NCI-H1417 treated with DMSO at 0.1 percent for 48 hours (cell line): ENCODE data around the gene PSME3IP1.
"Not testable (repeated sequence)": the region's sequence is repeated elsewhere in the genome, so short reads cannot be mapped to it uniquely, and the experiment has no call there.

Source experiments
- DNase-seq: peaks from one replicate; lab custom pipeline; 2025; lab: John Stamatoyannopoulos, UW

PSME3IP1 gene, protein sequence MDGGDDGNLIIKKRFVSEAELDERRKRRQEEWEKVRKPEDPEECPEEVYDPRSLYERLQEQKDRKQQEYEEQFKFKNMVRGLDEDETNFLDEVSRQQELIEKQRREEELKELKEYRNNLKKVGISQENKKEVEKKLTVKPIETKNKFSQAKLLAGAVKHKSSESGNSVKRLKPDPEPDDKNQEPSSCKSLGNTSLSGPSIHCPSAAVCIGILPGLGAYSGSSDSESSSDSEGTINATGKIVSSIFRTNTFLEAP

DNA sequence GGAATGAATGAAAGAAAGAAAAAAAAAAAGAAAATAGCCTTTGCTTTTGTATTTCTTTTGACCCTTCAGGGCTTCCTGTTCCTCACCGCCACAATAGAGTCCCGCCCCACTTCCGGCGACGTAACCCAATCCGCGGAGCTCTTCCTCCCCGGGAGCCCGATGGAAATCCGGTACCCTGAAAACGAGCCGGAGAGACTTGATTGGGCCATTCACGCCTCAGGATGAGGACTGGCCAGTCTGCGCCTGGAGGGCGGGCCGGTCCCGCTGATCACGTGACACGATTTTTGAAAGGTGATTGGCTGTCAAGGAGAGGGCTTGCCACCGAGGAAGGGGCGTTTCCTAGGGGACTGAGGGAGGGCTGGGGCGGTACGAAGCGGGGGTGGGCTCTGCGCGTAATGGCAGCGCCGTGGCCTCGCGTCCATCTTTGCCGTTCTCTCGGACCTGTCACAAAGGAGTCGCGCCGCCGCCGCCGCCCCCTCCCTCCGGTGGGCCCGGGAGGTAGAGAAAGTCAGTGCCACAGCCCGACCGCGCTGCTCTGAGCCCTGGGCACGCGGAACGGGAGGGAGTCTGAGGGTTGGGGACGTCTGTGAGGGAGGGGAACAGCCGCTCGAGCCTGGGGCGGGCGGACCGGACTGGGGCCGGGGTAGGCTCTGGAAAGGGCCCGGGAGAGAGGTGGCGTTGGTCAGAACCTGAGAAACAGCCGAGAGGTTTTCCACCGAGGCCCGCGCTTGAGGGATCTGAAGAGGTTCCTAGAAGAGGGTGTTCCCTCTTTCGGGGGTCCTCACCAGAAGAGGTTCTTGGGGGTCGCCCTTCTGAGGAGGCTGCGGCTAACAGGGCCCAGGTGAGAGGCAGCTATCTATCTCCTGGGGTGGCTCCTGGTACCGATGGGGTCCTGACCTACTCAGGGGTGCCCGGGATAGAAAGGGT lies at the start of gene PSME3IP1, which contains the start of gene RSPRY1:
PSME3IP1 (minus strand) TSS at position 95 of the 927 bp plus-strand sequence. CDS start 12,185 bp downstream, outside the sequence.
RSPRY1 (plus strand) TSS at position 385 of the 927 bp plus-strand sequence. CDS start 18,330 bp downstream, outside the sequence.
- DNase-seq = peak; percentile 93

DNA sequence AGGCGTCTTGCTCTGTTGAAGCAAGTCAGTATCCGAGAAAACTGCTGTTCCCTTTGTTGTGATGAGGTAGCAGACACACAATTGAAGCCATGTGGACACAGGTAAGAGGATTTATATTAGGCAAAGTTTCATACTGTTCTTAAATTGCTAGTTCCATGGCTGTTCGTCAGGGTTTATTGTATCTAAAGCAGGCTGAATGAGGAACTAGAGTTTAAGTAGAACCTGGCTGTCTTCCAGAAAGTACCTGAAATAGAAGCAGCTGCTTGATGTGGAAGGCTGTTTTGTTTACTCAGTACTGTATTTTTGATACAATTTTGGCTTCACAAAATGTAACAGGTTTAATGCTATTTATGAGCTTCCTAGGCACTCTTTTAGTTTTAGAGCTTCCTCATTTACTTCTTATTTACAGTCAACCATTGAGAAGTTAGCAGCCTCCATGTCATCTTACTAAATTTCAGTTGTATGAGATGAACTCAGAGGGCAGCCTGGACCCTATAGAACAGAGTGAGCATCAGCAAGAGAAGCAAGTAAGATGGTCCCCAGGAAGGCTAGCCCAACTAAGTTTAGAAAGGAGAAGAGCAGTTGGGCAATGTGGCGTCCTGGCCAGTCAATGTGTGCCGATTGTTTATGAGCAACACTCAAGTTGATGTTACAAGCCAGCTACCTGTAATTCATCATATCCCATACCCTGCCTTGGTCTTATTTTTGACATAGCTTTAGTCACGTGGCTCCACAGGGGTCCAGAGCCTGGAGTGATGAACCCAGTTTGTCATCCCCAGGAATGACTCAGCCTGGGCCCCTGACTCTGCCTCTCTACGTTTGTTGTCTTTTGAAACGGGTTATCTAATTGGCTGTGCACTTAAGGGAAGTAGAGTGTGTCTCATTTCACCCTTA lies 49.5 kb upstream of the PSME3IP1 start:
- DNase-seq = peak; percentile 20

DNA sequence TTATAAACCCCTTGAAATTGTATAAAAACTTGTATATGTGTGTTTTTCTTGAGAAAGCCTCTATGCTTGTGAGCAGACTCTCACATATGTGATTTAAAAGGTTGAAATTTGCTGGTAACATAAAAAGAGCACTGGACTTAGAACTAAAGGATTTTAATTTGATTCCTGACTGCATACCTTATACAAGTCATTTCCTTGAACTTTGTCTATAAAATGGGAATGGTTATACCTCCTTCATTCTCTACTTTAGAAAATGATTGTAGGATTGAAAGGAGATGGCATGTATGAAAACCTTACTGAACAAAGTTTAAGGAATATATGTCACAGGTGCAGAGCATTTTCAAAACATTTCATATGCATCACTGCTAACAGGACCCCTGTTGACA lies 48.9 kb upstream of the PSME3IP1 start:
- no peak for DNase-seq

DNA sequence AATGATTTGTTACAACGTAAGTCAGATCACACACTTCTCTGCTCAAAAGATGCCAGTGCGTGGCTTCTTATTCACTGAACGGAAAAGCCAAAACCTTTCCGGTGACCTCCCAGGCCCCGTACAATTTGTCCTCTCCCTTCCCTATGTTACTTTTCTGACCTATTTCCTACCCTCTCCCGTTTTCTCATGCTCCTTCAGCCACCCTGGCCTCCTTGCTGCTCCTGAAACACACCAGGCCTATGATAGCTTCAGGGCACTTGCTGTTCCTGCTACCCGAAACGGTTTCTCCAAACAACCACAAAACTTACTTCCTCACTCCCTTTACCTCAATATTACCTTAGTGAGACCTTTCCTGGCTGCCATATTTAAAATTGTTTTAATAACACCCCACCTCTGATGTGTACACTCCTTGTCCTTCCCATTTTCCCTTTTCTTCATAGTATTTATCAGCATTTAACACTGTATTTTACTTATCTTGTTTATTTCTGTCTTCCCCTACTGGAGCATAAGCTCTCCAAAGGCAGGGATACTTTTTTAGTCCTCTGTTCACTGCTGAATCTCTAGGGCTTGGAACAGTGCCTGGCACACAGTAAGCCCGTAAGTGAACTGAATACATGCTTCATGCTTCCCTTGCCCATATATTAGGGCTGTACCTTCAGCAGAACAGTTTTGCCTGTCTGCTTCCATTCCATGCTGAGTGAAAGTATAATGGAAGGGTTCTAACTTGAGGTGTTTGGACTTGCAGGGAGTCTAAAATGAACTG lies 48.3 kb upstream of the PSME3IP1 start:
- no peak for DNase-seq

DNA sequence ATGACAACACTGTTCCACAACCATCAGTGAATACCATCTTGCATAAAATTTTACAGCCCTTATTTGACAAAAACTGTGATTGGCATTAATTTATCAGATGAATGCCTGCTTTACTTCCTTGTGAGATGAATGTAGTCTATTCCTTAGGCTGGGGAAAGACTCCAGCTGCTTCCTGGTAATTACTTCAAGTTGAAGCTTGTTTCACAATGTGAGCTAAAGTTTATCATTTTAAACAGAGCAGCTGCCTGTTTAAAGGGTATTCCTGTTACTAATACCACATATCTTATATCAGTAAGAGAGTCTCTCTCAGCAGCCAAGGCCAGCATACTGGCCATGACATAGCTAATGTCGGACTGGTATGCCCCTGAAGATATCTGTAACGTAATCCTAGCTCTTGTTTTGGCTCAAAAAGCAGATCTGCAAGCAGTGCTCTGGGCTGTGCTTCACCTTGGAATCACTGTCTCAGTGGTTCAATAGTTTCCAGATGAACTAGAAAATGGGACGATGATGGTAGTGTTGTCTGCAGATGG lies 46.0 kb upstream of the PSME3IP1 start:
- no peak for DNase-seq

DNA sequence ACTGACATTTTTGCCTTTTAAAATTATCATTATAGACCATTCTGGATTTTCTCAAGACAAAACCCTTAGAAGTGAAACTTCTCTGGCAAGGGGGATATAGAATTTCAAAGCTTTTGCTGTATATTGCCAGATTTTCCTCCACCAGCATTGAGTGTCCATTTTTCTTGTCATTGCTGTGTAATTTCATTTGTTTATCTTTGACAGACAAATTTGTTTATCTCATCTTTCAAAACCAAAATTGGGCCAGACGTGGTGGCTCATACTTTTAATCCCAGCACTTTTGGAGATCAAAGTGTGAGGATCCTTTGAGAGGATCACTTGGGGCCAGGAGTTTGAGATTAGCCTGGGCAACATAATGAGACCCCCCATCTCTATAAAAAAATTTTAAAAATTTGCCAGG lies 43.2 kb upstream of the PSME3IP1 start:
- DNase-seq = no peak

DNA sequence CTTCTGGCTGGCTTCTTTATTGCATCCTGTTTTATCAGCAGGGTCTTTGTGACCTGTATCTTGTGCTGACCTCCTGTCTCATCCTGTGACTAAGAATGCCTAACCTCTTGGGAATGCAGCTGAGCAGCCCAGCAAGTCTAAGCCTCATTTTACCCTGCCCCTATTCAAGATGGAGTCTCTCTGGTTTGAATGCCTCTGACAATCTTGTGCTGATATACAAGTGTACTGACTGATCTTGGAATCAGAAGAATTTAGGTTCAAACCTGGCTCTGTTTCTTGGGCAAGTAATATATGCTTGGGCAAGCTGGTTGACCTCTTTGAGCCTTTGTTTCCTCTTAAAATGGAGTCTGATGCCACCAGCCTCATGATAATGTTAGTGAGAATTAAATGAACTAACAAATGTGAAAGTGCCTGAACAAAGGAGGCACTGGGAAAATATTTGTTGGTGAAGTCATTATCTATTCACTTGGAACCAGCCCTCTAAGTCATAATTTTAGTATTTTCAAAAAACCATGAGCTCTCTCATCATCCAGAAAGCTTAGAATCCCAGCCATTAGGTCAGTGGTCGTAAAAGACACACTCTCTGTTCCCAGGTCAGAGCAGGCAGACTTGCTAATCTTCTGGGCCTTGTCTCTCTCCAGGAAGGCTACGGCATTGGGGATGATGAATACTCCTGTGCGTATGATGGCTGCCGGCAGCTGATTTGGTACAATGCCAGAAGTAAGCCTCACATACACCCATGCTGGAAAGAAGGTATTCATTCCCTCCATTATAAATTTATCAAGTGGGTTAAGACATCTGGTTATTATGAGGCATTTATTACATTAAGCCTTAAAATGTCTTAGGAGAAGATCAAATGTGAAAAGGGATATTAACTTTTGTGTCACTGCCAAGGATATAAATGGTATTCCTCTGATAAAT lies 41.1 kb upstream of the PSME3IP1 start:
- no peak for DNase-seq

DNA sequence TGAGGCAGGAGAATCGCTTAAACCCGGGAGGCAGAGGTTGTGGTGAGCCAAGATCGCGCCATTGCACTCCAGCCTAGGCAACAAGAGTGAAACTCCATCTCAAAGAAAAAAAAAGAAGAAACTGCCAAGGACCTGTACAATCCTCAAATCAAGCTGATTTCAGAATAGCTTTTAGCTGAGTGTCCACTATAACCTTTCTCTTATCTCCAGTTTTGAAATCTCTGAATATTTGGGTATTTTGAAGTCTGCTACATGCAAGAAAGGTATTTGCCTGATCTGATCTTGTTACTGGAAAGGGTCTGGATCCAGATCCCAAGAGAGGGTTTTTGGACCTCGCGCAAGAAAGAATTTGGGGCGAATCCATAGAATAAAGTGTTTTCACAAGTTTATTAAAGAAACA lies 40.1 kb upstream of the PSME3IP1 start:
- no peak for DNase-seq

DNA sequence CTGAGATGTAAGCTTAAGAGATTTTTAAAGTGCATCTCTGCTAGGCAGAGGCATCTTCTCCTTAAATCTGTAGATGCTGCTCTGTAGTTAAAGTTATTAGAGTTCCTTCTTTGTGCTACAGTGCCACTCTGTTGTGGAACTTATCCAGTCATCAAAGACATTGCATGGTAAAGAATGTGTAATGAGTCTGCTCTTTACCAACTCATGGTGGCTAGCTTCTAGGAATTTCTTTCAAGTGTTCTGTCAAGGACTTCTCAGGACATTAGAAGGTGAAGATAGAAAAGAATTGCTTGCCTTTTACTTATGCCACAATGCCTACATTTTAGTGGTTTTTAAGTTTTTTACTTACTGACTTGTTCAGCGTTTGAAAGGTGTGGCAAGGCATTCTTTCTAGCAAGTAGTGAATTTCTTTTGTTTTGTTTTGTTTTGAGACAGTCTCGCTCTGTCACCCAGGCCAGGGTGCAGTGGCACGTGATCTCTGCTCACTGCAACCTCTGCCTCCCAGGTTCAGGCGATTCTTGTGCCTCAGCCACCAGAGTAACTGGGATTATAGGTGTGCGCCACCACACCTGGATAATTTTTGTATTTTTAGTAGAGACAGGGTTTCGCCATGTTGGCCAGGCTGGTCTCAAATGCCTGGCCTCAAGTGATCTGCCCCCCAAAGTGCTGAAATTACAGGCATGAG lies 39.0 kb upstream of the PSME3IP1 start:
- DNase-seq = no peak

DNA sequence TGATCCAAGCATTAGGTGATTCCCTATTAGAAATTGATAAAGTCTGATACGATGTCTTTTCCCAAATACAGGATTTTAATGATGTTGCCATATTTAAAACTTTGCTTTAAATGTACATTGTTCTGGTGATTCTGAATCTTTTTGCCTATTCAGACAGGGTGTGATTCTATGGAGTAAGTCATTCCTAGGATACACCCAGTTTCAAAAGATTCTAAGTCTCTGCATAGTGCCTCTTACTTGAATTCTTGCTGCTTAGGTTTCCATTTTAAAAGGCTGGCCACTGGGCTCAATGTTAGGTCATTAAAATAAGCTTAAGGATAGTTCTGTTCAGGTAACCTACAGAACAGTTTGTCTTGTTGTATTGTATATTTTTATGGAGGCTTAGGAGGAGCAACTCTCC lies 37.2 kb upstream of the PSME3IP1 start:
- no peak for DNase-seq

DNA sequence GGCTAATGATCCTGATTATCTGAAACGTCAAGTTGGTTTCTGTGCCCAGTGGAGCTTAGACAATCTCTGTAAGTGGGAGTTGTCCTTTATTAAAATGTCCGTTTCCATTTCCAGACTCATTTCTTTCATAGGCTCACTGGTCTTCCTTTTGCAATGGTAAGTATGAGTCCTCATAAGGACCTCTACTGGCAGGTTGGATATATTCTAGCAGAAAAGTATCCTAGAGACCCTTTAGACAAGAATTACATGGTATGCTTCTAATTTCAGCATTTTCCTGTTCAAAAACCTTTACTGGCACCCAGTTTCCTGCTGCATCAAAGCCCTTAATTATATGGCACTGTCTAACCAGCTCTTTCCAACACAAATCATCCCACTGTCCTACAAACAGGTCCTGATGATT lies 31.1 kb upstream of the PSME3IP1 start:
- DNase-seq = no peak

DNA sequence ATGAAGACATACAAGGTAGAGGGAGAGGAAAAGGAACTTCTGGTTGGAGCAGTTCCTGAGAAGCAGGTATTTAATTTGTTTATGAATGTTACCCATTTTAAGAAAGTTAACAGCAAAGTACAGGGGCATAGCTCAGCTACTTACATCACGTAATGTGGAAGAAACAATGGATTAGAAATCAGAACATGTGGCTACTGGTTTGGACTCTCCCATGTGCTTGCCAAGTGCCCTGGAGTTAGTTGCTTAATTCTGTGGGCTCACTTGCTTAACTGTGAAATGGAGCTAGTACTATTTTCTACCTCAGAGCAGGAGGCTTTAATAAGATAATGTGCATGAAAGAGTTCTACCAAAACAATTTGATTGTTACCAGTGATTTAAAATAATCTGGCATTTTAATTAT lies 27.6 kb upstream of the PSME3IP1 start:
- DNase-seq = no peak

DNA sequence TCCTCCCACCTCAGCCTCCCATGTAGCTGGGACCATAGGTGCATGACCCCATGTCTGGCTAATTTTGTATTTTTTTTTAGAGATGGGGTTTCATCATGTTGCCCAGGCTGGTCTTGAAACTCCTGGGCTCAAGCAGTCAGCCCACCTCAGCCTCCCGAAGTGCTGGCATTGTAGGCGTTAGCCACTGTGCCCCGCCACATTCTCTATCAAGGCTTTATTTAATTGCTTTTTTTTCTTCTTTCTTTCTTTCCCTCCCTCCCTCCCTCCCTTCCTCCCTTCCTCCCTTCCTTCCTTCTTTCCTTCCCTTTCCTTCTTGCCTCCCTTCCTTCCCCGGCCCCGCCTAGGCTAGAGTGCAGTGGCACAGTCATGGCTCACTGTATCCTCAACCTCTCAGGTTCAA lies 23.9 kb upstream of the PSME3IP1 start:
- no peak for DNase-seq

DNA sequence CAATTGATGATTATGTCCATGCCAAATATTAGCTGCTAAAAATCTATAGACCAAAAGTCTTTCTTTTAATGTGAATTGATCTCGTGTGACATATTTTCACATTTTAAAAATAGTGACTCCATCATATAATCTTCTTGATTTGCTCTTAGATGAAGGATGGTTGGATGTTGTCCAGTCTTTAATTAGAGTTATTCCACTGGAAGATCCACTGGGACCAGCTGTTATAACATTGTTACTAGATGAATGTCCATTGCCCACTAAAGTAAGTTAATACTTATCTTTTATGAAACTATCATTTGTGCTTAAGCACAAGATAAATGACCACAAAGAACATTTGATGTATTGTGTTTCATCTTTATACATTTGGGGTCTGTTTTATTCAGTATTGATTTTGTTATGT lies 23.1 kb upstream of the PSME3IP1 start:
- DNase-seq = no peak

DNA sequence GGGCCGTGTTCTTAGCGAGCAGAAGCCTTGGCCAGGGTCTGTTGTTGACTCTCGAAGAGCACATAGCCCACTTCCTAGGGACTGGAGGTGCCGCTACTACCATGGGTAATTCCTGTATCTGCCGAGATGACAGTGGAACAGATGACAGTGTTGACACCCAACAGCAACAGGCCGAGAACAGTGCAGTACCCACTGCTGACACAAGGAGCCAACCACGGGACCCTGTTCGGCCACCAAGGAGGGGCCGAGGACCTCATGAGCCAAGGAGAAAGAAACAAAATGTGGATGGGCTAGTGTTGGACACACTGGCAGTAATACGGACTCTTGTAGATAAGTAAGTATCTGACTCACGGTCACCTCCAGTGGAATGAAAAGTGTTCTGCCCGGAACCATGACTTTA lies 18.8 kb upstream of the PSME3IP1 start:
- no peak for DNase-seq

DNA sequence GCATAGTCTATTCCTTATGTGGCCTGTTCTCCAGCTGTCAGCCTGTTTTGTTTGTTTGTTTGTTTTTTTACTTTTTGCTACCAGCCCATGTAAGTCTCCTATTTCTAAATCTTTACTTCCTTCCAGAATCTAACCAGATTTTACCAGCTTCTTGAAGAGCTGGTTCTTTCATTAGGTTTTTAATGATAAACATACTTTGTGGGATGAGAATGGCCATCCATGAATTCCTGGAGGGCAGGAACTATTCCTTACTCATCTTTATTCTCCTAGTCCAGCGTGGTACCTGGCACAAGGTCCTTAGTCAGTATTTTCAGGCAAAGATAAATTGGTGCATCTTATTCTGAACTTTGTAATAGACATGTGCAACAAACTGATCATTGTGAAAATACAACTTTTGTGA lies 17.6 kb upstream of the PSME3IP1 start:
- no peak for DNase-seq

DNA sequence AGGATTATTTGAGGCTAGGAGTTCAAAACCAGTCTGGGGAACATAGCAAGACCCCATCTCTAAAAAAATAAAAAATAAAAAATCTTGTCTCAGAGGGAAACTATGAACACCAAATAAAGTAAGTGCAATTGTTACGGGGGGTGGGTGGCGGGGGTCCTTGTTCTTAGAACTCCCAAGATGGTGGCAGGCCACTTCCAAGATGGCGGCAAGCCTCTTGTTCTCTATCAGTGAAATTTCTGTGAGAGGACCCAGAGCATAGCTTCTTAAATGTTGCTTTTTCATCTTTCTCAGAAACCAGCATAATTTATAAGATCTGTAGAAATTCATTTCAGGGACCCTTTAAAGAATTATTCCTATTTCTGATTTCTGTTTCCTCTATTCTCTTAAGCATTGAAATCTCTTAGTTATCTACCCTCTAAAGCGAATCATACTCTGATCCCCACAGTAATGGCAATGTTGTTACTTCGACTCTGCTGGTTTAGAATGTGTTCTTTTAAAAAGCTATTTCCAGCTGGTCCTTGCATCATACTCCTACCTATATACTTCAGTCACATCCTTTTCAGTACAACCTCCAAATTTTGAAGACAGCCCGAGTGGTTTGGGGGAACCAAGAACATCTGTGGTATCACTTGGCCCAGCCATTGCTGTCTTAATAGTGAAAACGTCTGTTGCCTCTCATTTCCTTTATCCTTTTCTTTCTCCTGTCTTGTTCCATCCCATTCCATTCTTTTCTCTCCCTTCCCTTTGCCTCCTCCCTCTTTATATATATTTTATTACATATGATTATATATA lies 16.5 kb upstream of the PSME3IP1 start:
- no peak for DNase-seq

DNA sequence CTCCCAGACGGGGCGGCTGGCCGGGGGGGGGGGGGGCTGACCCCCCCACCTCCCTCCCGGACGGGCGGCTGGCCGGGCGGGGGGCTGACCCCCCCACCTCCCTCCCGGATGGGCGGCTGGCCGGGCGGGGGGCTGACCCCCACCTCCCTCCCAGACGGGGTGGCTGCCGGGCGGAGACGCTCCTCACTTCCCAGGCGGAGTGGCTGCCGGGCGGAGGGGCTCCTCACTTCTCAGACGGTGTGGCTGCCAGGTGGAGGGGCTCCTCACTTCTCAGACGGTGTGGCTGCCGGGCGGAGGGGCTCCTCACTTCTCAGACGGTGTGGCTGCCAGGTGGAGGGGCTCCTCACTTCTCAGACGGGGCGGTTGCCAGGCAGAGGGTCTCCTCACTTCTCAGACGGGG lies 15.1 kb upstream of the PSME3IP1 start:
- not testable (repeated sequence) for DNase-seq

DNA sequence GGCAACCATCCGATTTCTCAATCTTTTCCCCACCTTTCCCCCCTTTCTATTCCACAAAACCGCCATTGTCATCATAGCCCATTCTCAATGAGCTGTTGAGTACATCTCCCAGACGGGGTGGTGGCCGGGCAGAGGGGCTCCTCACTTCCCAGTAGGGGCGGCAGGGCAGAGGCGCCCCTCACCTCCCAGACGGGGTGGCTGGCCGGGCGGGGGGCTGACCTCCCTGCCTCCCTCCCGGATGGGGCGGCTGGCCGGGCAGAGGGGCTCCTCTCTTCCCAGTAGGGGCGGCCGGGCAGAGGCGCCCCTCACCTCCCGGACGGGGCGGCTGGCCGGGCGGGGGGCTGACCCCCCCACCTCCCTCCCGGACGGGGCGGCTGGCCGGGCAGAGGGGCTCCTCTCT lies 14.5 kb upstream of the PSME3IP1 start:
- DNase-seq = not testable (repeated sequence)
